Stimulated activated CD8-positive, alpha-beta memory T cell treated with anti-CD3 and anti-CD28 coated beads, Interleukin-7, amount 100 ng/mL, for 1 hour (primary cell): ENCODE results near the gene MTX3.

Source experiments
- DNase-seq, 2 donors: peaks; one replicate each; pipeline ENCODE4 v3.0.0-alpha.2; 2020; ENCODE audit warnings: low read depth in 2 of 2

Gene MTX3

DNA sequence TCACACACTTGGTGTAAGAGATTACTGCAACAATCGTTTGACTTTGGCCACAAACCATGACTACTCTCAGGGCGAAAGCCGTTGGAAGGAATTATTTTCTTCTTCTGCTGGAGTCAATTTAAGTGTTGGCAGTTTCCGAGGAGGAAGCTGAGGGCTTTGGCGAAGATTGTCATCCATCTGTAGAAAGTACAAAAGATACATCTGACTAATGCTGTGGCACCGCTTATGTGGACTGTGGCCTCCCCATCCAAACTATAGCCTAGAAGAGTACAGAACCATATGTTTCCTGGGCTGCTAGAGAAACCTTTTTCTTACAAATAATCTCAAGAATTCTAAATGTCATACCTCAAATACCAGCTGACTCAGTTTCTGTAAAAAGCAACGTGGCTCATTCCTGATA is 7.4 kb downstream of the MTX3 start:
- no peak for DNase-seq

DNA sequence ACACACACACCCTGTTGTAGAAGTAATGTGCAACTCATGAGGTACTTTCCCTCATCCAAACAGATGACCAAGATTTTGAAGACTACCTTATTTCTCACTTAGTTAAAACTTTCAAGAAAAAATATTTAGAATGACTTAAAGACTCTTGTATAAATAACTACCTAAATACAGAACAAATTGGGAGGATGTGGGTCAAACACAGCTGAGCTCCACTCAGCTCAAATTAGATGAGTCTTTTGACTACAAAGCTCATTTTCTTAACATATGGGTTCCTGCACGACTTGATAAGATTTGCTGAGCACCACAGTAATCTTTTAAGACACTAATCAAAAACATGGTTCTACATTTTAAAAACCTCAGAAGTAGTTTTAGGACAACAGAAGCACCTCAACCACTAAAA is 8.9 kb downstream of the MTX3 start:
- DNase-seq: no peak

DNA sequence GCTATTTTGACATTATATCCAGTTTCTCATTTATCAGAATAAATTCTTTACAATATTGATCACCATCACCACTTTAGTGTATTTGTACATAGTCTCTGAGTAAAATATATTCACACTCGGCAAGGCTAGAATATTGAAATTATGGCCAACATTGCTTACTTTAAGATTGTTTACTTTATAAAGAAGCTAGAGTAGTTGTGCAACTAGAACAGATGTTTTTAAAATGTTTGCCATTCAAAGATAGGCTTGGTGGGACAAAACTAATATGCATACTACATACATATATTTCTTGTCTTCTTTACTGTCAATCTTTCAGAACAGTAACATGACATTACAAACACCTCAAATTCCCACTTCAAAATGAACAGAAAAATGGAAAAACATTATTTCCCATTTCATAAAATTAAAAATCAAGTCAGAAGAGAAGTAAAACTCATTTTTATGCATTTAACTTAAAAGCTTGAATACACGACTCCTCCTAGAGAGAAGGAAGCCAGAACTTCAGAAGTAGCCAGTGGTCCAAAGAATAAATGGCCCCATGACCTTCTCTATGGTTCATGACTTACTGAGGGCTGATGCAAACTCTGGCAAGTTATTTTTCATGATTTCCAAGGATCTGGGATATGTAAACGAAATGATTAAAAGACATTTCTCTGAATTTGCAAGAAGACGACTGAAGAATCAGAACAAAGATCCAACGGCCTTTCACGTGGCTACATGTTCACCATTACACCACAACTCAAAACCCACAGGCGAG is 14.1 kb downstream of the MTX3 start:
- DNase-seq: no peak

DNA sequence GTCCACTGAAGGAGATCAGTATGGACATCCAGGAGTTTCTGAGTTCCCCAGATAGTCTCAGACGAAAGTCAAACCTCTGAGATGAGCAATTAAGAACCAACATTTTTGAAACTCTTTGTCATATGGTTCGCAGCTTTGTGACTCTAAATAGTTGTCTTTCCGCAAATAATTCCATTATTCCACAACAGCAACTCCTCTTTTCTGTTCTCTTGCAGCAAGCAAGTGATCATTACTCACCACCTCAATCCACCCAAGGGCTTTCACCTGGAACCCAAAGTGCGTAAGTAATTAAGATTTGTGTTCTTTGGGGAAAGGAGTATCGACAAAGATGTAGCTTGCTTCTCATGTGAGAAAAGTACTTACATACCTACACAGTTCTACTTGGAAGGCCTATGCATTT is 15.6 kb downstream of the MTX3 start:
- no peak for DNase-seq

DNA sequence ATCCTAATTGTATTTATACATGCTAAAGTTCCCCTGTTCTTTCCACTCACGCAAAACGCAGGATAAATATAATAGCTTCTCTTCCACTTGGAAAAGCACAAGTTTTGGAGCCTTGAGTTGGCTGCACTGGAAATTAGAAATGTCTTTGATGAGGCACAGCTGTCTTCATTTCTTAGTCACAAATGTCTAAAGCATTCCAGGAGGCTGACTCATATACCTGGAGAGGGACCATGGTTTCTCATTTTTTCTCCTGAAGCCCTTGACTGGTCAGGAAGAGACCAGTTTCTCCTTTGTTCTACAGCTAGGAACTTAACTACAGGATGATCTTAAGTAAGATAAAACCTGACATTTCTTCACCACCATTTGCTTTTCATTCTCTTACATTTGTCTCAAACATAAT is 16.2 kb downstream of the MTX3 start:
- DNase-seq: no peak

DNA sequence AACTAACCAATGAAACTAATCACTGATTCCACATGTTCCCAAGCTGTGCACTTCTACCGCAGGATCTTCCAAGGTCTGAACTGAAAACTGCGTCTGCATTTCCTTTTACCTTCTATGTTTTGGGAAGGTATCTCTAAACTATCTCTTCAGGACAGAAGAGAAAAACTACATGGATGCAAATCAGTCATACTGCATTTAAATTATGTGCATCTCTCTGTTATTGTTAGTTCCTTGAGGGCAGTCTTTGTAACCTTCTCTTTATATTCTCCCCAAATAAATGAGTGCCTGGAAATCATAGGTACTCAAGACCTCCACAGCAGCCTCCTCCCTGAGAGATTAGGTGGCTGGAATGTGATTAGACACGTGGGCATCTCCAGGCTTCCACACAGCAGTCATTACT is 17.1 kb downstream of the MTX3 start:
- DNase-seq: no peak

DNA sequence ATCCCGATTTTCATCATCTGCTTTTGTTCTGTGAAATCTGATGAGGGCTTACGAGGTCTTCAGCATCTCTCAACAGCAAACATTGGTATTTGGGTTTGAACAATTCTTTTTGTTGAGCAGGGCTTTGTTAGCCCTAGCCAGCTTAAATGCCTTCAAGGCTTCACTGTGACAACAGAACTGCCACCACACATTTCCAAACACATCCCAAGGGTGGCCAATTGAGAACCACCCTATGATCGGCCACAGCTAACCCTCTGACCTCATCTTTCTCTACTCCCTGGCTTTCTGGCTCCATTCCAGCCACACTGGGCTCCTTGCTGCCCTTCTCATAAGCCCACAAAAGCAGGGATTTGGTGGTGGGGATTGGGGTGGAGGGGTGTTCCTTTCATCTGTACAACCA is 17.6 kb downstream of the MTX3 start:
- no peak for DNase-seq

DNA sequence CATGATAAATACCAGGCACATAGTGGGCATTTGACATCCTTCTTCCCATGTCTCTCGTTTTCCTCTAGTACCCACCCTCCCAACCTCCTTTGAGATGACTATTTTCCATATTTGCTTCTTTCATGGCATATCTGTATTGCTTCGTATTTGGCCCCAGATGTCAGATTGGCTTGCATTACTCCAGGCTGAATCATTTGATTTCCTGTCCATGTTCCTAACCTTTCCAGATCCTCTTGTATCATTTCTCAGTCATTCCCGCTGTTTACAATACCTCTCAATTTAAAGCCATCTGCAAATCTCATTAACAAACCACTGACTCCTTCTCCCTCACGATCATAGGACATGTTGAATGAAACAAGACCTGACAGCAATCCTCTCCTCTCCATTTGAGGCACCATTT is 19.9 kb downstream of the MTX3 start:
- DNase-seq: no peak

DNA sequence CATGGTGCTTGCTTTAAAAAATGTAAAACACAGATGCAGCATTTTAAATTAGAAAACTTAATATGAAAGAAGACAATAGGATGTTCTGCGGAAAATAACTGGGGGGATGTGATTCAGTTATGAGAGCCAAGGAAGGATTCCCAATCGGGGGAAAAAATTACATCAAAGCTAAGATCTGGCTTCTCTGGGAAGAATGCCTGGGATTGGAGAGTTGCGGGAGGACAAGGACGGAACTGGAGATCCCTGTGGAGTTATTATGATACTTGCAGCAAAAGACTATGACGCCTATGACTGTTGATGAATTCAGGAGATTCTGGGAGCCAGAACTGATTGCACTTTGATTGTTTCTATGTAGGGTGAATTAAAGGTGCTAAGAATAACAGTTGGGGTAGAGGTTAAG is 24.6 kb downstream of the MTX3 start:
- DNase-seq: no peak

DNA sequence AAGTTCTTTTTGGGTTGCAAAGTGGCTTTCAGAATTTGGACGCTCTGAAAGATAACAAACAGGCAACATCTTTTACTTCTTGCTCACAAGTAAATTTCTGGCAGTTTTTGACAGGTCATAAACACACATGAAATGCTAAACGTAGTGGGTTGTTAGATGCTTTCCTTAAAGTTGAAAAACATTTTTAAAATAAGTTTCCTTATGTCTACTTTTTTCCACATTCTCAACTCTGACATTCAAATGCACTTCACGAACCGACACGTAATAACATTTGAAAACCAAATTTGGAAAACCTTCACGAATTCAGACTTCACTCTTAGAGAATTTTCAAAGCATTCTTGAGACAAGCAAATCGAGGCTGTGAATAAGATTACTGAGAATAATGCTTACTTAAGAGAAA is 26.9 kb downstream of the MTX3 start:
- no peak for DNase-seq

DNA sequence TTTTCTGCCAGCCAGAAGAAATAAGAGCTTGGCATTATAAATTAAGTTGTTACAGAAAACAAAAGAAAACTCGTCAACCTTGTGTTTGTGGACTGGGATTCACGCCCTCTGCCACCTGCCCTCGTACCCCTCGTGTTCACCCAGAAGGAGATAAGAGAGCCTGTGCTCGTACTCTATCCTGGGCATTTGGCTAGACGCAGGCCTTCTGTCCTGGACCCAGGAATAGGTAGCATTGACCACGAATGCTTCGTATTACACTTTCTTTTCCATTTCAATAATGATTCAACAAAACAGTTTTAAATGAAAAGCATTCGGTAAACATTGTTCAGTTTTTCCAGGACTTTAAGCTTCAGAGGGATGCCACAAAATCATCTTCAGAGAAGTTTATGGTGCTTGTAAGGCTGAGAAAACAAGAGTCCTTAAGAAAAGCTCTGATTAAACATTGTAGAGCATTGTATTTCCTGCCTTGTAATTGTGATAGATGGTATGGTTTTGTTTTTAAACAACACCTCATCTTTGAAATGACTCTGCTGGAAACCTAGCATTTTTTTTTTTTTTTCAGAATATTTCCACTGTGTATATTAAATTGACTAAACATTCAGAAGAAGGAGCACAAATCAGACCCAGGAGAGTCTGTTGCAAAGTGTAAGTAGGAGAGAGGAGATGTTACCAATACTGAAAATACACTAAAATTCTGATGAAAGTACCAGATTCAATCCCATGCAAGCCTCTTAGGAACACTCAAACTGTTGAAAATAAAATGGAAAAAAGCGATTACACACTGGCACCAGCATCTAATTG is 27.6 kb downstream of the MTX3 start:
- DNase-seq: no peak

DNA sequence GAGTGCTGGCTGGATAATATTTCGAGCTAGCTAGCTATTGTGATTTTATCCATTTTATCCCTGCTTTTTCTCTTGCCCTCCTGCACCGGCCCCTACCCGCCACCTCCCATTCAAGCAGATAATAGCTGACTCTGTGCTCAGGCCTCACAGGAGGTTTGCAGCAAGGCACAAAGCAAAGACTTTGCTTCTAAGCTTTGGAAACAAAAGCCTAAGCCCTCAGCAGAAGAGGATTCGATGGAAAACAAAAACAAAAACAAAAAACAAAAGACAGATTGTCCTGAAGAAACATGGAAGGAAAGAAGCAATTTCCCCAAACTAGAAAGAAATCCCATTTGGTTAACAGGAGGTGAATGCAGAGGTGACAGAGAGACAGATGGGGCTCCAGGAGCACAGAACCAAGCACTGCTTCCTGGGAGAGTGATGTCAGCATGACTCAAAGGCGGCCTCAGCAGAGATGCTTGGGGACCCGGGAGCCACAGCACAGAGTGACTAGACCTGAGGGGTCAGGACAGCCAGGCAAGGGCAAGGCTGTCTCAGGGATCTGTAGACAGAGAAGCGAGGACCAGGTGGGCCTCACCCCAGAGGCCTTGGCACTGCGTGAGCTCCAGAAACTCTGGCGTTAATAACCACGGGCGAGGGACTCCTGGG is 28.4 kb downstream of the MTX3 start:
- DNase-seq: no peak

DNA sequence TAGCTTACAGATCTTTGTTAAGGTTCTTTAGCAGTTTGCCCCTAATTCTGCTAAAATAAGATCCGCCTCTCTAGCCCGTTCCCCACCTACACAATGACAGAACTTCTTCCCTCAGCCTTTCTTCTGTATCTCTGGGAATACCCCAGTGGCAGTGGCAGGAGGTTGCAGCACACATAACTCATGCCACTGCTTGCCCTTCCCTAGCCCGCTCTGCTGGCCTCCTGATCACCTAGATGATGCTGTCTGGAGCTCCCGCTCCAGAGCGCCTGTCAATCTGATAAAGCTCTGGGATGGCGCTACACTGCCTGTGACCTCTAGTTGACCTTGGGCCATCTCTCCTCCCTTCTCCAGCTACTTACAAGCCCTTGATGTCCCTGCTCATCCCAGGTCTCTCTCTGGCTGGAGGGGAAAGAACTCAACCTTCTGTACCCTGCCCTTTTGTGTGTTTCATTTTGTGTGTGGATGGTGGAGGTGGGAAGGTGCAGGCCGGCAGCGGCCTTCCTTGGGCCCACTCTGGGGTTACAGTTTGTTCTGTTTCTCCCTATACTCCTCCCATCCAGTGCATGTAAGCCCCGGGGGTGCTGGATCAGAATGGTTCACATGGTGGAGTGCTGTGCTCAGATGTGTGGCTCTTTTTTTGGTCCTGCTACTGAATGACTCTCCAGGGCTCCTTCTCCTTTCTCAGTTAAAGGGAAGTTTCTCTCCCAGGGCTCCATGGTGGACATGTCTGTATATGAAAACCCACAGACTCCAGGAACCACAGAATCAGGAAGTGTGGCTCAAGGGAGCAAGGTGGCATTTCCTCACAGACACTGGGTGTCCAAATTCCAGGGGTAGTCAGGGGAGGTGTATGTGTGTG is 29.1 kb downstream of the MTX3 start:
- no peak for DNase-seq

DNA sequence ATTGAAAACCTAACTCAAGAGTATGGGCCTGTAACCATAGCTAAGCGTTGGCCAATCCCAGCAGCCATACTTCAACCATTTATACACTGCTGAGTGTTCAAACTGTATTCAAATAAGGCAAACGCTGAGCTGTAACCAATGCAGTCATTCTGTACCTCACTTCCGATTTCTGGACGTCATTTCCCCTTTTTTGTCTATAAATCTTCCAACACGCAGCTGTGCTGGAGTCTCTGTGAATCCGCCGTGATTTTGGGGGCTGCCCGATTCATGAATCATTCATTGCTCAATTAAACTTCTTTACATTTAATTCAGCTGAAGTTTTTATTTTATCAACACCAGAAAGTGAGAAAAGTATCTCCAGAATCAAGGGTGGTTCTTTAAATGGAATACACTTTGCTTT is 31.7 kb downstream of the MTX3 start:
- DNase-seq: no peak

DNA sequence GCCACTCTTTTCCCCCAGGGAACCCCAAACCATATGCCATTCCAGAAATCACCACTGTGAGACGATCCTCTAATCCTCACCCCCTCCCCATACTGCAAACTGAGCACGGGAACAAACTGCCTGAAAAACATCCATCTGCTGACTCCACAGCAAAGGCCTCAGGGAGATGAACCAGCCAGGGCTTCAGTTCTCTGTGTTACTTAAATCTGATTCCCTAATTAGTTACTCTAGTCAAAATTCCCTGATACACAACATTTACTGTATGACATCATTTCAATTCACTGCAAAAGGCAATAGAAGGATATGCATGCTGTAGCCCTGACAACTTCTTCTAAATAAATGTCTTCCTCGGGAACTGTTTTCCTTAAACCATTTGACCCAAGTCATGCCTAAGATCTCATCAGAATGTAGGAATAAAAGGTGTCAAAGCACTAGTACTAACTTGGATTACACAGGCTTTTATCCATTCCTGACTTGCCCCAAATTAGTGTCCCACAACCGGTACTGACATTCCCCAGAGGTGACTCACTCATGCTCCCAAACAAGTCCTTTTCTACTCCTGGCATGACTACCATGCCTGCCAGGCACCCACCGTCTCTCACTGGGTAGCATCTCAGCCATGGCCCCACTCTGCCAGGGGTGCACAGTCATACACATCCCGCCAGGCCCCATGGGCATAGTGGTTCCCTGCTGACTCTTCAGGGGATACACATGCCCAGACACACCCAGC is 35.0 kb downstream of the MTX3 start:
- DNase-seq: no peak

DNA sequence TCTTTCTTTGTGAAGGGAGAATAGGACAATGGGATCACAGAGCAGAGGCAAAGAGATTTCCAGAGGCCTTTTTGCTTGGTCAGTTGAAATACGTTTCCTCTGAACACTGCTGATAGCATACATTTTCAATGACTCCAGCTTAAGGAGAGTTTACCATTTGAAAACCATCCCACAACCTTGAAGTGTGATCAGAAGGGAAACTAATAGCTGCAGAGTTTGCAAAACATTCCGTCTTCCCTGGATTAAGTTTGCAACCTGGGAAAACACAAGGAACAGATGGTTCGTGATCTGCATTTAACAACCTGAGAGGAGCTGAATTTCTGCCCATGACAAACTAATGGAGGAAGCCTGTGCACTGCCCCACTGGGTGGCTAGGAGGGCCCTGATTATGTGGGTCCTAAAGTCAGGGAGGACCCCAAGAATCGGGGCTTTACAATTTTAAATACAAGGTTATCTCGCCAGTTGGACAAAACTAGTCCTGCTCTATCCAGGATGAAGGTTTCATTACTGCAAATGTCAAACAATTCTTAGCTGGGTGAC is 35.6 kb downstream of the MTX3 start:
- DNase-seq: no peak

DNA sequence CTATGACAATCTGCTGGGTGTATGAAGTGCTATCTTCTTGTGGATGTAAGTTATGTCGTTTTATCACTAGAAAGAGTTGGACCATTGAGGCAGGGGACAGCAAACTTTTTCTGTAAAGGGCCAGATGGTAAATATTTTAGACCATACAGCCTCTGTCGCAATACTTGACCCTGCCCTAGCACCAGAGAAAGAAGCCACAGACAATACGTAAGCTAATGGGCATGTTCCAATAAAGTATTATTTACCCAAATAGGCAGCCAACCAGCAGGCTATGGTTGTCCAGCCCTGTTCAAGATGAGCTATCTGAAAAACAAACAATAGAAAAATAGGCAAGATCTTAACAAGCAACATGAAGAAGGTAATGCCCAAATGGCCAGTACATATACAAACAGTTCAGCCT is 36.4 kb downstream of the MTX3 start:
- no peak for DNase-seq

DNA sequence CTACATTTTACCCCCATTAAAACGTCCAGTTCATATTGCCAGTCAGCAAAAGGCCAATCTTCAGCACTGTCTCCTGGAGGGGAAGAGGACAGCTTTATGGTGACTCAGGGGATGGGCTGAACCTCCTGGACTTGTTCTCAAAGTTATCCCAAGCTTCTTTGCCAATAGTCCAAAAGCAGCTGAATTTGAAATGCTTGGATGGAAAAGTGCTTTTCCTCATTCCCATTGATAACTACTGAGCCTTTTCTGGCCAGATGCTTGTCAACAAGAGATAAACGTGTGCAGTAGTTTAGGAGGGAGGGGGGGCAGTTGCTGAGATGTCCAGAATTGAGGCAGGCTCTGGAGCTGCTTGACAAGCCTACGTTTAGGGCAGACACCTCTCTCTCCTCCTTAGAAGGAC is 43.5 kb downstream of the MTX3 start:
- no peak for DNase-seq

DNA sequence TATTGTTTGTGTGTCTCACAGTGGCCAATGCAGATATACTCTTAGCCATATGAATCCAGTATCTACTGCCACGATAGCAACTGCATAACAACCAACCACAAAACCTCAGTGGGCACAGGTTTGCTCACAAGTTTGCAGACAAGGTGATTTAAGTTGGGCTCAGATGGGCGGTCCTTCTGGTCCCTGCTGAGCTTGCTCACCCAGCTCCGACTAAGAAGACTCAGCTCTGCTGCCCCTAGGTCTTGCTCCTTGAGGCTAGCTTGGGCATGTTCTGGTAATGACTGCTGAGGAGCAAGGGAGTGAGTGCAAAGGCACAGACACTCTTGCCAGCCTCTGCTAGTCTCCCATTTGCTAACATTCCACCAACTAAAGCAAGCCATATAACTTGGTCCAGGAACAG is 52.6 kb downstream of the MTX3 start:
- no peak for DNase-seq

DNA sequence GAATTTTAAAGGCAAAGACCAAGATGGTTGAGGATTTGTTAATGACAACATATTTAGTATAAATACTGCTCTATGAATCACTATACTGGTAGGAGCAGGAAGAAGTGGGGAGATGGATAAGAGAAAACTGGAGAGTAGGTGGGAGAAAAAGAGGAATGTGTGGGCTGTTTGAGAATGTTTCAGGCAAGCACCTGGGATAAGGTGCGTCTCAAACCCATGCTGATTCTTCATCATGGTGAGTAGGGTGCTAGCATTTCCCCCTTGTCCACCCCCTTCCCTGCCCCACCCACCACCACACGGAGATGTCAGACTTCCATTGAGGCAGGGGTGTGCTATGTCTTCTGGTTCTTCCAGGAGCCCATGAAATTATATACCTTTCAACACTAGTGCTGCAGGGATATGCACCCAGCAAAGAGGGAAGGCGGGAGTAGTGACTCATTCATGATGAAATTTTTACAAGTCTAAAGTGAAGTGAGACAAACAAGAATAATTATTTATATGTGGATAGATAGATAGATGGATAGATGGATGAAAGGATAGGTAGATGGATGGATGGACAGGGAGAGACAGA is 54.3 kb downstream of the MTX3 start:
- no peak for DNase-seq
